Stomach (tissue), 4 donors: ENCODE measurements around the gene RABGAP1L.

ENCODE experiments used
- CTCF ChIP-seq, 7 experiments: fragments of 450-650 bp in 4 of 7; fragments of 200-600 bp in 3 of 7; sonication (generic) in 3 of 7; IDR thresholded peaks; one replicate each; pipeline ENCODE4 v1.5.1; 2016 to 2019; ENCODE audit warnings: antibody characterized with exemption in 7 of 7, control low read depth in 2 of 7, mild to moderate bottlenecking in 1 of 7
- POLR2A ChIP-seq, 4 donors: fragments of 450-650 bp; IDR thresholded peaks; one replicate each; pipeline ENCODE4 v1.6.1; 2016; ENCODE audit warnings: antibody characterized with exemption in 4 of 4, control low read depth in 2 of 4, mild to moderate bottlenecking in 1 of 4, moderate library complexity in 1 of 4

DNA sequence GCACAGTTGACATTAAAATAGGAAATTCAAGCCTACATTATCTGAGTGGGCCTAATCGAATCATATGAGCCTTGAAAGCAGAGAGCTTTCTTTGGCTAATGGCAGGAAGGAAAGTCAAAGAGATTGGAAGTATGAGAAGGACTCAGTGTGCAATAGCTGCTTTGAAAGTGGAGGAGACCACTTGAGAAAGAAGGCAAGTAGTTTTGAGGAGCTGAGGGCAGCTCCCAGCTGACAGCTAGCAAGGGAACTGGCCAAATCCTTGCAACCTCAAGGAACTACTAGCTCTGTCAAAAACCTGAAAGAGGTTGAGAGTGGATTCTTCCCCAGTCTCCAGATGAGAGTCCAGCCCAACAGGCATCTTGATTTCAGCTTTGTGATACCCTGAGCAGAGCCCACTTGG, 691.4 kb downstream of the RABGAP1L start:
- TF ChIP-seq CTCF (IDR thresholded peaks at IDR 0.05) (no peak), POLR2A (IDR thresholded peaks at IDR 0.05) (no peak)
